Liver (tissue), 9 donors: ENCODE measurements around the gene TNS4. TPM values are rescaled to one million over a fixed set of nuclear protein-coding genes. Genes with fewer than 3 reads are reported as not detected.

Experiments used
- DNase-seq: peaks from one replicate; pipeline ENCODE4 v3.0.0-alpha.2; 2017; ENCODE audit warnings: low spot score
- H3K27ac ChIP-seq, 2 donors: one replicate each; pipeline ENCODE4 v1.7.0; 2013; ENCODE audit warnings: inconsistent platforms in 2 of 2, low read length in 2 of 2, control low read depth in 1 of 2, low read depth in 1 of 2, mild to moderate bottlenecking in 1 of 2
- H3K27me3 ChIP-seq, 4 donors: one replicate each; pipeline versions ENCODE4 v1.6.1 to v1.7.0; 2013; ENCODE audit warnings: low read length in 3 of 4, inconsistent platforms in 1 of 4, mild to moderate bottlenecking in 1 of 4, moderate library complexity in 1 of 4; ENCODE audit not compliant: control insufficient read depth in 4 of 4, insufficient read depth in 4 of 4
- H3K36me3 ChIP-seq, 4 donors: one replicate each; pipeline versions ENCODE4 v1.6.1 to v1.7.0; 2013; ENCODE audit warnings: low read length in 3 of 4, mild to moderate bottlenecking in 3 of 4, low read depth in 1 of 4, moderate library complexity in 1 of 4; ENCODE audit not compliant: control insufficient read depth in 4 of 4, insufficient read depth in 3 of 4
- H3K4me1 ChIP-seq, 4 donors: one replicate each; pipeline versions ENCODE4 v1.6.1 to v1.7.0; 2013; ENCODE audit warnings: low read length in 3 of 4, mild to moderate bottlenecking in 3 of 4, moderate library complexity in 1 of 4; ENCODE audit not compliant: control insufficient read depth in 4 of 4, insufficient read depth in 4 of 4
- H3K4me3 ChIP-seq, 3 donors: one replicate each; pipeline versions ENCODE4 v1.6.1 to v1.7.0; 2013; ENCODE audit warnings: low read length in 3 of 3, control low read depth in 1 of 3, low read depth in 1 of 3, mild to moderate bottlenecking in 1 of 3
- H3K9ac ChIP-seq, 2 donors: one replicate each; pipeline ENCODE4 v1.7.0; 2013; ENCODE audit warnings: low read length in 2 of 2, mild to moderate bottlenecking in 2 of 2, moderate library complexity in 2 of 2, control low read depth in 1 of 2, low read depth in 1 of 2
- H3K9me3 ChIP-seq, 4 donors: one replicate each; pipeline versions ENCODE4 v1.6.1 to v1.7.0; 2013; ENCODE audit warnings: low read length in 3 of 4; ENCODE audit not compliant: control insufficient read depth in 4 of 4
- CTCF ChIP-seq: fragments of 150-350 bp; IDR thresholded peaks from 2 replicates; pipeline ENCODE4 v1.5.1; 2017; ENCODE audit warnings: improper control_type of control experiment, low read depth, low read length; ENCODE audit not compliant: missing input control
- EGR1 ChIP-seq, 2 donors: IDR thresholded peaks; 2 replicates each; pipeline ENCODE4 v1.6.1; 2016 to 2018; ENCODE audit warnings: antibody characterized with exemption in 2 of 2, low read depth in 2 of 2
- FOXA1 ChIP-seq: IDR thresholded peaks from 2 replicates; pipeline ENCODE4 v1.6.1; 2016; ENCODE audit warnings: antibody characterized with exemption
- FOXA2 ChIP-seq: IDR thresholded peaks from 2 replicates; pipeline ENCODE4 v1.6.1; 2016; ENCODE audit warnings: antibody characterized with exemption
- GABPA ChIP-seq, 2 donors: IDR thresholded peaks in 1 of 2; conservative IDR thresholded peaks in 1 of 2; 2 replicates each; pipeline ENCODE4 v1.6.1; 2016; ENCODE audit warnings: antibody characterized with exemption in 2 of 2, mild to moderate bottlenecking in 1 of 2, moderate library complexity in 1 of 2
- HNF4A ChIP-seq, 2 donors: conservative IDR thresholded peaks; 2 replicates each; pipeline ENCODE4 v1.6.1; 2016; ENCODE audit warnings: antibody characterized with exemption in 2 of 2, mild to moderate bottlenecking in 2 of 2
- HNF4G ChIP-seq: IDR thresholded peaks from 2 replicates; pipeline ENCODE4 v1.6.1; 2016; ENCODE audit warnings: antibody characterized with exemption
- JUND ChIP-seq, 2 donors: IDR thresholded peaks; 2 replicates each; pipeline ENCODE4 v1.6.1; 2016; ENCODE audit warnings: antibody characterized with exemption in 2 of 2
- MAX ChIP-seq: IDR thresholded peaks from 2 replicates; pipeline ENCODE4 v1.6.1; 2016; ENCODE audit warnings: antibody characterized with exemption
- NR2F2 ChIP-seq: IDR thresholded peaks from 2 replicates; pipeline ENCODE4 v1.6.1; 2016; ENCODE audit warnings: antibody characterized with exemption
- RAD21 ChIP-seq, 2 donors: IDR thresholded peaks; 2 replicates each; pipeline ENCODE4 v1.6.1; 2016; ENCODE audit warnings: antibody characterized with exemption in 2 of 2, mild to moderate bottlenecking in 2 of 2
- RXRA ChIP-seq, 2 donors: IDR thresholded peaks; 2 replicates each; pipeline ENCODE4 v1.6.1; 2017 to 2018; ENCODE audit warnings: antibody characterized with exemption in 2 of 2, mild to moderate bottlenecking in 1 of 2
- SP1 ChIP-seq: IDR thresholded peaks from 2 replicates; pipeline ENCODE4 v1.6.1; 2018; ENCODE audit warnings: antibody characterized with exemption, mild to moderate bottlenecking
- TAF1 ChIP-seq: conservative IDR thresholded peaks from 2 replicates; pipeline ENCODE4 v1.6.1; 2016; ENCODE audit warnings: antibody characterized with exemption, mild to moderate bottlenecking
- YY1 ChIP-seq: IDR thresholded peaks from 2 replicates; pipeline ENCODE4 v1.6.1; 2016; ENCODE audit warnings: antibody characterized with exemption, mild to moderate bottlenecking
- WGBS: extraction: QIAGEN DNeasy Blood & Tissue Kit; methylation state at CpG from one replicate; pipeline ENCODE4 v1.1.7; 2013; 5-methylcytosine and 5-hydroxymethylcytosine counted together
- polyA plus RNA-seq, 2 donors: library from polyadenylated mRNA; stranded (reverse) in 1 of 2; unstranded in 1 of 2; fragments of 200-250 nt in 1 of 2; fragments of >200 nt in 1 of 2; fragmentation: Nextera tagmentation in 1 of 2; extraction: Ambion mirVana in 1 of 2; gene quantifications; one replicate each; pipeline versions ENCODE4 v1.2.1 to v1.2.3, GENCODE V29; 2013 to 2015
- total RNA-seq, 2 donors: library from RNA; depleted of rRNA; stranded (reverse); fragments of >200 nt; gene quantifications; one replicate each; pipeline ENCODE4 v1.2.3, GENCODE V29; 2014
- TF ChIP-seq, protein P1 (sequence below): IDR thresholded peaks from 2 replicates; pipeline ENCODE4 v1.6.1; 2016; ENCODE audit warnings: antibody characterized with exemption
- TF ChIP-seq, protein P2 (sequence below): IDR thresholded peaks from 2 replicates; pipeline ENCODE4 v1.6.1; 2016; ENCODE audit warnings: antibody characterized with exemption, mild to moderate bottlenecking
- TF ChIP-seq, protein P3 (sequence below): IDR thresholded peaks from 2 replicates; pipeline ENCODE4 v1.6.1; 2016; ENCODE audit warnings: antibody characterized with exemption
- donor health status: healthy.
- donor health status: healthy.
- donor health status: healthy.
- donor health status: healthy.
- donor health status: healthy.

TNS4 gene
- total and polyA plus RNA-seq, 4 donors, result 0.08 TPM; not detected in 3

DNA sequence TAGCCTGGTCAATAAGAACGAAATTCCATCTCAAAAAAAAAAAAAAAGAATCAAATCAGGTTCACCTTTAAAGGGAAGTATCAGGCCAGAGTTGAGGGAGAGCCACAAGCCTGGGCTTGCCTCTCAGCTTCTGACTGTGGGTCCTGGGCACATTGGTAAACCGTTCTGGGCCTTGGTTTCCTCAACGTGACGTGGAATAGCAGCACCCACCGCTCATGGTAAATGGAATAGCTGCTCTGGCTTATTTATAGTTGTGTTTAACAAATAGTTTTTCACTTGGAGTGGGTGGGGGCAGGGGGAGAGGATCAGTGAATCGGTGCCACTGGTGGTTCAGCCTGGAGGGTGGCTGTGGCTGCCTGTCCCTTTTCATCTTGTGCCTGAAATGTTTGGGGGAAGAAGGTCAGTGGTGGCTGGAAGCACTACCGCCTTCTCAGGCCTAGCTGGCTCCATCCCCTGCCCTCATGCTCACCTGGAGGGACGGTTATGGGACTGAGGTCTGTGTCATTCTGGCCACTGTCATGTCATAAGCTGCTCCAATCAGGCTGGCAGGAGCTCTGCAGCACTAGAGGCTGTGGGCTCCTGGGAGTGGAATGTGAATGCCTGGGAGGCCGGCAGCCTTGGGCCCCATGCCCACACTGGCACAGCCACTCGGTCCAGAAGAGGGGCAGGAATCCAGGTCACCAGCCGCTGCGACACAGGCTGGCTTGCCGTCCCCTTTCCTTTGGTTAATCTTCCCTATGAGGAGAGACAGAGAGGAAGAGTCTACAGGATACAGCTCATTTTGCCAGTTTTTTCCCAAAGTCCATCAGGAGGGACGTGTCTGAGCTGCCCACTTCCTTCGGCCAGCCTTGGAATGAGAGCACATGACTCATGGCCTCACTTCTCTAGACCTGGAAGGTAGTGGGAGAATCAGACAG lies 36.9 kb upstream of the TNS4 start:
- peak overlapping the region; percentile 80 to 93 for H3K27ac ChIP-seq
- H3K4me1 ChIP-seq, result peaks cover 21 to 64% (median 46%) of the 10 kb centered on the region in 4 donors
- no peaks in the 10 kb centered on the region for H3K9me3 ChIP-seq
- 42% methylated on average over 15 of the region's 15 CpGs for WGBS
- no peak for DNase-seq
- TF ChIP-seq RAD21 (IDR thresholded peaks at IDR 0.05), result peak; percentile 35 to 62
- TF ChIP-seq EGR1 (IDR thresholded peaks at IDR 0.05; ENCODE audit: low read depth in 2 of 2), result peak in 1 of 2 donors; percentile 8
- peak; percentile 10 for TF ChIP-seq FOXA2
- TF ChIP-seq JUND (IDR thresholded peaks at IDR 0.05), result peak; percentile 44 to 54
- TF ChIP-seq, protein P1, sequence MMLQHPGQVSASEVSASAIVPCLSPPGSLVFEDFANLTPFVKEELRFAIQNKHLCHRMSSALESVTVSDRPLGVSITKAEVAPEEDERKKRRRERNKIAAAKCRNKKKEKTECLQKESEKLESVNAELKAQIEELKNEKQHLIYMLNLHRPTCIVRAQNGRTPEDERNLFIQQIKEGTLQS, result peak; percentile 13
- TF ChIP-seq, protein P2, sequence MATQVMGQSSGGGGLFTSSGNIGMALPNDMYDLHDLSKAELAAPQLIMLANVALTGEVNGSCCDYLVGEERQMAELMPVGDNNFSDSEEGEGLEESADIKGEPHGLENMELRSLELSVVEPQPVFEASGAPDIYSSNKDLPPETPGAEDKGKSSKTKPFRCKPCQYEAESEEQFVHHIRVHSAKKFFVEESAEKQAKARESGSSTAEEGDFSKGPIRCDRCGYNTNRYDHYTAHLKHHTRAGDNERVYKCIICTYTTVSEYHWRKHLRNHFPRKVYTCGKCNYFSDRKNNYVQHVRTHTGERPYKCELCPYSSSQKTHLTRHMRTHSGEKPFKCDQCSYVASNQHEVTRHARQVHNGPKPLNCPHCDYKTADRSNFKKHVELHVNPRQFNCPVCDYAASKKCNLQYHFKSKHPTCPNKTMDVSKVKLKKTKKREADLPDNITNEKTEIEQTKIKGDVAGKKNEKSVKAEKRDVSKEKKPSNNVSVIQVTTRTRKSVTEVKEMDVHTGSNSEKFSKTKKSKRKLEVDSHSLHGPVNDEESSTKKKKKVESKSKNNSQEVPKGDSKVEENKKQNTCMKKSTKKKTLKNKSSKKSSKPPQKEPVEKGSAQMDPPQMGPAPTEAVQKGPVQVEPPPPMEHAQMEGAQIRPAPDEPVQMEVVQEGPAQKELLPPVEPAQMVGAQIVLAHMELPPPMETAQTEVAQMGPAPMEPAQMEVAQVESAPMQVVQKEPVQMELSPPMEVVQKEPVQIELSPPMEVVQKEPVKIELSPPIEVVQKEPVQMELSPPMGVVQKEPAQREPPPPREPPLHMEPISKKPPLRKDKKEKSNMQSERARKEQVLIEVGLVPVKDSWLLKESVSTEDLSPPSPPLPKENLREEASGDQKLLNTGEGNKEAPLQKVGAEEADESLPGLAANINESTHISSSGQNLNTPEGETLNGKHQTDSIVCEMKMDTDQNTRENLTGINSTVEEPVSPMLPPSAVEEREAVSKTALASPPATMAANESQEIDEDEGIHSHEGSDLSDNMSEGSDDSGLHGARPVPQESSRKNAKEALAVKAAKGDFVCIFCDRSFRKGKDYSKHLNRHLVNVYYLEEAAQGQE, result peak; percentile 89
- no peak for TF ChIP-seq NR2F2
- TF ChIP-seq, protein P3, sequence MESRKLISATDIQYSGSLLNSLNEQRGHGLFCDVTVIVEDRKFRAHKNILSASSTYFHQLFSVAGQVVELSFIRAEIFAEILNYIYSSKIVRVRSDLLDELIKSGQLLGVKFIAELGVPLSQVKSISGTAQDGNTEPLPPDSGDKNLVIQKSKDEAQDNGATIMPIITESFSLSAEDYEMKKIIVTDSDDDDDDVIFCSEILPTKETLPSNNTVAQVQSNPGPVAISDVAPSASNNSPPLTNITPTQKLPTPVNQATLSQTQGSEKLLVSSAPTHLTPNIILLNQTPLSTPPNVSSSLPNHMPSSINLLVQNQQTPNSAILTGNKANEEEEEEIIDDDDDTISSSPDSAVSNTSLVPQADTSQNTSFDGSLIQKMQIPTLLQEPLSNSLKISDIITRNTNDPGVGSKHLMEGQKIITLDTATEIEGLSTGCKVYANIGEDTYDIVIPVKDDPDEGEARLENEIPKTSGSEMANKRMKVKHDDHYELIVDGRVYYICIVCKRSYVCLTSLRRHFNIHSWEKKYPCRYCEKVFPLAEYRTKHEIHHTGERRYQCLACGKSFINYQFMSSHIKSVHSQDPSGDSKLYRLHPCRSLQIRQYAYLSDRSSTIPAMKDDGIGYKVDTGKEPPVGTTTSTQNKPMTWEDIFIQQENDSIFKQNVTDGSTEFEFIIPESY, result peak; percentile 34
- peak; percentile 68 to 70 for TF ChIP-seq HNF4A (conservative IDR thresholded peaks at IDR 0.05)
- TF ChIP-seq GABPA (IDR thresholded peaks at IDR 0.05 in 1 of 2, conservative IDR thresholded peaks at IDR 0.05 in 1 of 2), result no peak
- TF ChIP-seq RXRA (IDR thresholded peaks at IDR 0.05), result peak; percentile 90 to 93
- peak; percentile 48 for TF ChIP-seq FOXA1
- peak; percentile 87 for TF ChIP-seq SP1
- TF ChIP-seq TAF1, result peak; percentile 74
- no peak for TF ChIP-seq CTCF
- no peak for TF ChIP-seq HNF4G
- TF ChIP-seq MAX, result peak; percentile 90
- peak; percentile 83 for TF ChIP-seq YY1
- peak overlapping the region in 1 of 2 donors; percentile 46 for H3K9ac ChIP-seq
- H3K4me3 ChIP-seq, result peak overlapping the region in 1 of 3 donors; percentile 32
- no peaks in the 10 kb centered on the region for H3K27me3 ChIP-seq
- H3K36me3 ChIP-seq, result no peaks in the 10 kb centered on the region
